OCI-LY7 (cell line): Measurements from ENCODE around the gene HS3ST4. TPM values are rescaled to one million over a fixed set of nuclear protein-coding genes. Genes with fewer than 3 reads are reported as not detected.

Experiments
- BruUV-seq: library from RNA; stranded (reverse); fragments of 400-500 nt; replicated peaks from 2 replicates; lab custom pipeline; 2021; lab: Mats Ljungman, UMichigan
- CTCF ChIA-PET: fragments of 300-600 bp; sonication (Branson Sonifier 250); formaldehyde crosslinking; loops from one replicate; lab custom pipeline; 2022; ENCODE audit warnings: antibody characterized with exemption; ENCODE audit not compliant: unreplicated experiment; lab: Charles Lee
- POLR2A ChIA-PET: fragments of 300-600 bp; sonication (Branson Sonifier 250); formaldehyde crosslinking; loops from one replicate; lab custom pipeline; 2022; ENCODE audit warnings: antibody characterized with exemption; lab: Charles Lee
- DNase-seq: peaks from one replicate; pipeline ENCODE4 v3.0.0-alpha.2; 2015; ENCODE audit warnings: low spot score
- H2AFZ ChIP-seq: fragments of 200-600 bp; sonication (generic), shearing (Covaris generic); 2 replicates; pipeline ENCODE4 v1.6.1; 2014; ENCODE audit warnings: mild to moderate bottlenecking, antibody characterized with exemption, low read length, moderate library complexity
- H3K27ac ChIP-seq: fragments of 200-600 bp; sonication (generic); 2 replicates; pipeline ENCODE4 v1.5.1; 2014; ENCODE audit warnings: mixed run types, low read depth, mild to moderate bottlenecking, moderate library complexity, low read length, inconsistent platforms; ENCODE audit not compliant: poor library complexity, severe bottlenecking
- H3K36me3 ChIP-seq: fragments of 200-600 bp; sonication (generic); 2 replicates; pipeline ENCODE4 v1.6.1; 2014; ENCODE audit warnings: mild to moderate bottlenecking, antibody characterized with exemption, low read length, moderate library complexity, mixed read lengths; ENCODE audit not compliant: insufficient read depth
- H3K4me1 ChIP-seq: fragments of 200-600 bp; sonication (generic); 2 replicates; pipeline ENCODE4 v1.5.1; 2014; ENCODE audit warnings: mild to moderate bottlenecking, low read length; ENCODE audit not compliant: insufficient read depth, poor library complexity, severe bottlenecking
- H3K4me2 ChIP-seq: fragments of 200-600 bp; sonication (generic); 2 replicates; pipeline ENCODE4 v1.6.1; 2014; ENCODE audit warnings: mild to moderate bottlenecking, low read length
- H3K4me3 ChIP-seq: fragments of 200-600 bp; sonication (generic); 2 replicates; pipeline ENCODE4 v1.5.1; 2014; ENCODE audit warnings: mild to moderate bottlenecking, low read depth, low read length; ENCODE audit not compliant: poor library complexity, severe bottlenecking
- H3K79me2 ChIP-seq: fragments of 200-600 bp; sonication (generic); 2 replicates; pipeline ENCODE4 v1.6.1; 2016; ENCODE audit warnings: low read depth, mild to moderate bottlenecking, low read length, moderate library complexity, mixed read lengths; ENCODE audit not compliant: insufficient read depth
- H3K9me2 ChIP-seq: fragments of 200-600 bp; sonication (generic); 2 replicates; pipeline ENCODE4 v1.6.1; 2016; ENCODE audit warnings: mild to moderate bottlenecking, low read length, mixed read lengths; ENCODE audit not compliant: insufficient read depth
- H3K9me3 ChIP-seq: fragments of 200-600 bp; sonication (generic); 2 replicates; pipeline ENCODE4 v1.6.1; 2014; ENCODE audit warnings: mild to moderate bottlenecking, mixed run types, low read length, mixed read lengths
- H4K20me1 ChIP-seq: fragments of 200-600 bp; sonication (generic); 2 replicates; pipeline ENCODE4 v1.6.1; 2014; ENCODE audit warnings: mild to moderate bottlenecking, antibody characterized with exemption, low read length, moderate library complexity, mixed read lengths; ENCODE audit not compliant: insufficient read depth
- EZH2phosphoT487 ChIP-seq: fragments of 200-600 bp; sonication (generic); IDR thresholded peaks from 2 replicates; pipeline ENCODE4 v1.6.1; 2018; ENCODE audit warnings: low read depth, borderline replicate concordance, mild to moderate bottlenecking, mixed run types, antibody characterized with exemption, low read length, moderate library complexity, mixed read lengths
- intact Hi-C: fragments of 100-400 bp; cut with micrococcal nuclease; formaldehyde crosslinking; loops from one replicate; pipeline ENCODE4 v1.10.0; 2022; ENCODE audit not compliant: unreplicated experiment
- total RNA-seq, 2 experiments: library from RNA; depleted of rRNA in 1 of 2; stranded (reverse); fragments of >200 nt in 1 of 2; shearing (Covaris generic) in 1 of 2; gene quantifications; 2 replicates each; pipeline ENCODE4 v1.2.3, GENCODE V29; 2014 to 2022
- TF ChIP-seq, protein P1 (sequence below): fragments of 200-600 bp; sonication (generic); conservative IDR thresholded peaks from 2 replicates; pipeline ENCODE4 v1.5.1; 2014; ENCODE audit warnings: mild to moderate bottlenecking, antibody characterized with exemption, low read length, moderate library complexity, mixed read lengths

HS3ST4 gene
- total RNA-seq, 2 experiments from 2014 or later = not detected

DNA sequence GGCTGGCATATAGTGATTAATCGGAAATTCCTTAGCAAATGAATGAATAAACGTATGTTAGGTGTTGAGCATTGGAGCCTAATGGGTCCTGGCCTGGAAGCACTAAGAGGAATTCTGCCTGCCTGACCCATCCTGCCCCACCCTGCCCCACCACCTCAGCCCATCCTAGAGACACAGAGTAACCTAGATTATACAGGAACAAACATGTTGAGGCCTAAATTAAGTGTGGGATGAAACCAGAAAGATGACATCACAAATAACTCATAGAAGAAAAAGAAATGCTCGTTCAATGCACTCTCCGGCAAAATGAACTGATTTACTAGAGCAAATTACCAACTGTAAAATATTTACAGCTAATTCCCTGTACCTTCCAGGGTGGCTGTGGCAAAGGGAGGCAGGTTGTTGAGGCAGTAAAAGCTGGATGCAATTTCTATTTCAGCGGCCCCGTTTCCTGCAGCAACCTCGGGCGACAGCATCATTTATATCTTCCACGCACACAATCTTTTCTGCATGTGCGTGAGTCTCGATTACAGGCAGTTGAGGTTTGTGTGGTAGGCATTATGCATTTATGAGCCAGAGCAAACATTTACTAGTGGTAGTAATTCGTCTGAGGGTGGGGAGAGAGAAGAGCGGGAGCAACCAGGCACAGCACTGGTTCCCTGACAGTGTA lies 417.2 kb downstream of the HS3ST4 start:
- CTCF ChIA-PET = no interaction called here
- H2AFZ ChIP-seq = no peak overlapping the region
- H3K9me3 ChIP-seq = no peaks in the 10 kb centered on the region
- no peak overlapping the region for H3K4me3 ChIP-seq
- H3K4me1 ChIP-seq = no peaks in the 10 kb centered on the region
- intact Hi-C loops = no loop called here
- H3K36me3 ChIP-seq = no peaks in the 10 kb centered on the region
- no TSS peak for BruUV-seq
- DNase-seq = no peak
- no peaks in the 10 kb centered on the region for H3K9me2 ChIP-seq
- H3K27ac ChIP-seq = no peak overlapping the region
- no peak for TF ChIP-seq EZH2phosphoT487
- TF ChIP-seq, protein P1, sequence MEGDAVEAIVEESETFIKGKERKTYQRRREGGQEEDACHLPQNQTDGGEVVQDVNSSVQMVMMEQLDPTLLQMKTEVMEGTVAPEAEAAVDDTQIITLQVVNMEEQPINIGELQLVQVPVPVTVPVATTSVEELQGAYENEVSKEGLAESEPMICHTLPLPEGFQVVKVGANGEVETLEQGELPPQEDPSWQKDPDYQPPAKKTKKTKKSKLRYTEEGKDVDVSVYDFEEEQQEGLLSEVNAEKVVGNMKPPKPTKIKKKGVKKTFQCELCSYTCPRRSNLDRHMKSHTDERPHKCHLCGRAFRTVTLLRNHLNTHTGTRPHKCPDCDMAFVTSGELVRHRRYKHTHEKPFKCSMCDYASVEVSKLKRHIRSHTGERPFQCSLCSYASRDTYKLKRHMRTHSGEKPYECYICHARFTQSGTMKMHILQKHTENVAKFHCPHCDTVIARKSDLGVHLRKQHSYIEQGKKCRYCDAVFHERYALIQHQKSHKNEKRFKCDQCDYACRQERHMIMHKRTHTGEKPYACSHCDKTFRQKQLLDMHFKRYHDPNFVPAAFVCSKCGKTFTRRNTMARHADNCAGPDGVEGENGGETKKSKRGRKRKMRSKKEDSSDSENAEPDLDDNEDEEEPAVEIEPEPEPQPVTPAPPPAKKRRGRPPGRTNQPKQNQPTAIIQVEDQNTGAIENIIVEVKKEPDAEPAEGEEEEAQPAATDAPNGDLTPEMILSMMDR = no peak
- no peaks in the 10 kb centered on the region for H4K20me1 ChIP-seq
- H3K79me2 ChIP-seq = no peaks in the 10 kb centered on the region
- POLR2A ChIA-PET = no interaction called here
- H3K4me2 ChIP-seq = no peak overlapping the region

DNA sequence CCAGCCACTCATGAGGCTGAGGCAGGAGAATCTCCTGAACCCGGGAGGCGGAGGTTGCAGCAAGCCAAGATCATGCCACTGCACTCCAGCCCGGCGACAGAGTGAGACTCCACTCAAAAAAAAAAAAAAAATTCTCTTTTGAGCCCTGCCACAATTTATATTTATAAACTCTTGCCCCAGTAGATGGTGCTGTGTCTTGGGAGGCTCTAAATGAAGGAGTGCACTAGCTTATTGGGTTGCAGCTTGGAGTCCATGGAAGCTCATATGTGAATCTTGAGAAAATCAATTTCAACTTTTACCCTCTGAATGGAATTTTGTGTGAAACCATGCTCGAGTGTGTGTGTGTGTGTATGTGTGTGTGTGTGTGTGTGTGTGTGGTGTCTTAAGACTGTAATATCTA lies 420.1 kb downstream of the HS3ST4 start:
- Histone ChIP-seq H3K9me3 (no peaks in the 10 kb centered on the region), H4K20me1 (no peaks in the 10 kb centered on the region), H3K79me2 (no peaks in the 10 kb centered on the region), H3K9me2 (no peaks in the 10 kb centered on the region), H3K27ac (no peak overlapping the region), H3K4me1 (no peaks in the 10 kb centered on the region), H3K4me2 (no peak overlapping the region), H2AFZ (no peak overlapping the region), H3K4me3 (no peak overlapping the region), H3K36me3 (no peaks in the 10 kb centered on the region)
- intact Hi-C loops = no loop called here
- CTCF ChIA-PET = no interaction called here
- DNase-seq = peak; percentile 2
- POLR2A ChIA-PET = interaction anchor here (0.6 to 0.7 kb wide), 3 partner anchors 534 to 1684 kb away, joined by 3 read pairs; no protein-coding TSS in a partner anchor
- TF ChIP-seq, protein P1 = 0 out of 2 replicates have a peak, but pooled peaks have one; percentile 16
- TF ChIP-seq EZH2phosphoT487 = no peak
- no TSS peak for BruUV-seq

DNA sequence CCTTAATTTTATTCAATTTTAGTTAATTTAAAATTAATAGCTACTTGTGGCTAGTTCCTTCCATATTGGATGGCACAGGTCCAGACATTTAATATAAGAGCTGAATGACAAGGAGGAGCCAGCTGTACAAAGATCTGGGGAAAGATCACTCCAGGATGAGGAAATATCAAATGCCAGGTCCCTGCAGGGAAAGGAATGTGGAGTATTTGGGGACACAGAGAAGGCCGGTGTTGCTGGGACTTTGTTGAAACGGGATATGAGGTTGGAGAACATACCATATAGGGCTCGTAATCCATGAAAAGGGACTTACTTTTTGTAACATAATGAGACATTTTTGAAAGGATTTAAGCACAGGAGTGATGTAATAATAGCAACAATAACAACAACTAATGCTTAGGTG lies 426.8 kb downstream of the HS3ST4 start:
- TF ChIP-seq EZH2phosphoT487 = no peak
- TF ChIP-seq, protein P1 = no peak
- no peaks in the 10 kb centered on the region for H4K20me1 ChIP-seq
- POLR2A ChIA-PET = no interaction called here
- H3K79me2 ChIP-seq = no peaks in the 10 kb centered on the region
- no TSS peak for BruUV-seq
- H3K4me2 ChIP-seq = no peak overlapping the region
- no peaks in the 10 kb centered on the region for H3K4me1 ChIP-seq
- CTCF ChIA-PET = no interaction called here
- H3K27ac ChIP-seq = no peak overlapping the region
- no peaks in the 10 kb centered on the region for H3K36me3 ChIP-seq
- H3K9me3 ChIP-seq = no peaks in the 10 kb centered on the region
- no peak for DNase-seq
- no peaks in the 10 kb centered on the region for H3K9me2 ChIP-seq
- intact Hi-C loops = no loop called here
- H3K4me3 ChIP-seq = no peak overlapping the region
- H2AFZ ChIP-seq = no peak overlapping the region
